NCI-H524 treated with DMSO at 0.1 percent for 48 hours (cell line): ENCODE results near the gene SRPRB.

ENCODE experiments used
- DNase-seq: peaks from one replicate; lab custom pipeline; 2025; lab: John Stamatoyannopoulos, UW

SRPRB gene

DNA sequence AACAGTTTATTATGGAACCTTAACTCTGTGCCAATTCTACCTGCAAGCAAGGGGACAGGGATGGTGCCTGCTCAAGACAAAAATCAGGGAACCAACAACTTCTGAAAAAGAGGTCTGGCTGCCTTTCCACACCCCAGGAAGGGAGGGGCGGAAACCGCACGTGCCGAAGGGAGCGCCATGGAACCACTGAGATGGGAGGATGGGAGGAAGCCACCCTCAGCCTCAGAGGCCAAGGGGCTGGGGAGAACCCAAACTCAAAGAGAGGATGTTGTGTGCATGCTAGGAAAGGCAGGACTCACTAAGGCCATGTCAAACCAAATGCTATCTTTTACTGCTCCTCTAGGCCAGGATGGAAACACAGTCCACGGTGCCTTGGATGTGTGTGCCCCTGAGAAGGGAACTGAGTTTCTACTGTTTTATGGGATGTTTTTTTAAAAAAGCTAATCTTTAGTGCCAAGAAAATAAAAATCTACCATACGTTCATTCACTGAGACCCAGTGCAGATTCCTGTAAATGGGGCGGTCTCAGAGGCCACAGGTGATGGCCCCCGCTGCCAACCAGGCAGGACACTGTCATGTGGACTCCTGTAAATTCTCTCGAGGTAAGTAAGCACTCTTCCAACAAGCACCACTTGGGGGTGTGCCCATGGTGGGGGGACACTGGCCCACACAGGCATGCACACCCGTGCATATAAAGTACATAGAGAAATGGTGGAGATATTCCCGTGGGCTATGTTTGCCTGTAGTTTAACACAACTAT lies 20.5 kb downstream of the SRPRB start:
- DNase-seq = no peak

DNA sequence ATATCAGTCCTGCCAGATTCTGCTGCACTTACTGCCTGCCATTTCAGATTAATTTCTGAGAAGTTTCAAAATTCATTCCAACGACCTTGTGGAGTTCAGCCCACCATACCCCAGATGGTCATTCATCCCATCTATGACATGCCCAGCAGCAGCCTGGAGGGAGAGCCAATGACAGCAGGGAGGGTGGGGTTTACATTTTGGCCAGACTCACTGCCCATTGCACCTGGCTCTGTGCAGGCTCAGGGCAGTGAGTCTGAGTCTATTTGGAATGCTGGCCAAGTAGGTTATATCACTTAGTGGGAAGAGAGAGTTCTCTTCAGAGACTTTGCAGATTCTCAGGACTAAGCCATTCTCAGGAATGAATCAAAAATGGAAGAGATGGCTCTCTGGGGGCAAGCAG lies 21.5 kb downstream of the SRPRB start:
- DNase-seq = no peak

DNA sequence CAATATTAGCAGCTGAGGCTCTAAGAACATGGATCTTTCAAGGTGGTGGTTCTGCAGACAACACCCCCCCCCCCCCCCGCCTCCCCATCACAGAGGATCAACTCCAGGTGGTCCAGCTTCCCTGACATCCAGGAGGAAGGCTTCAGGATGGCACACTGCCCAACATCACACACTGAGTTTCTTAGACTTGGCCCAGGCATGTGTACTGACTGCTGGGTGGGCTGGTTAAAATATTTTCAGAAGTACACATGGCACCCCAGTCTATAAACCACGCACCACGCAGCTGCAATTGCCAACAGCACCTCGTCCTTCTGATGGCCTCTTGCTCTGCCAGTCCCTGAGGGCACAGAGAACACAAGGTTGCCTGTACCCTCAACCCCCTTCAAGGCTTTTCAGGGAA lies 22.1 kb downstream of the SRPRB start:
- DNase-seq = no peak

DNA sequence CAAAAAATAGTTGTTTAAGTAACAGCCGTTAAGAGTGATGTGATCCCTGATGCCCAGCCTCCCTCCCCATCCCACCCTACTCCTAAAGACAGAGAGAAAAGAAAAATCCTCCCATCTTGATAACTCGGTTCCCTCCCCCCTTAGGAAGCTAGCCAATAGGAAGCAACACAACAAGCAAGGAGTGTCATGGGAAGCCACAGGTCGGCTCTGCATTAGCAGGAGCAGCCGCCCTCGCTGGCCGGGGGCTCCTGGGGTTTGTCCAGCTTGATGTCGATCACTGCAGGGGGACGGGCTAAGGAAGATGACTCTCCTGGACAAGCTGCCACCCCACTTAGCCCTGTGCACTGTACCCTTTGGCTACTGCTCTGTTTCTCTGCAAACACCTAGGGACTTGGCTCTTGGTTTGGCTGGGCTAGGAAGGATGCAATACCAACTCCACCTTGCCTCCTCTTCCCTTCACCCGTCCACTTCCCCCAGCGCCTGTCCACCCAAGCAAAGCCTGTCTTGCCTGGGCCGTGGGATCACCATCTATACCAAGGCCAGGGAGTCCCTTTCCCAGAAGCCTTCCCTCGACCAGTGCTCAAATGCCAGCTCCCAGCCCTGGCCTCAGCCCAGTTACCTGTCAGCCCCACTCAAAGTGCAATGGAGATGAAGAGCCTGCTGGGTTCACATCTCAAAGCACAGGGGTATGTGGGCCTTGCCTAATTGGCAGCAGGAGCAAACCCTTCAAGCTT lies 23.1 kb downstream of the SRPRB start:
- no peak for DNase-seq

DNA sequence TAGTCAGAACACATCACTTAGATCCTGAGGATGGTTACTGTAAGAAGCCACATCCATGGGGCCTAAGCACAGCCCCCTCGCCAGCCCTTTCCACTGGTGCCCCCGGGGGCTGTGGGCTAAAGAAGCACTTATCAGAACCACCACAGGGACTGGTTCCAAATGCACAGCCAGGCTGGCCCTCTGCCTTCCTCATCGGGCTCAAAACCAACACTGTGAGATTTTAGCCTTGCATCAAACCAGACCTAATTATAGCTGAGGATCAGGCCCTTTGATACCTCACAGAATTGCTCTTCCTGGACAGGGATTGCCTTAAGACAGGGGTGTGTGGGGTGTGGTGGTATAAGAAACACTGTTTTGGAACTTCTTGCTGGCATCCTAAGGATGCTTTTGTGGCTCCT lies 23.7 kb downstream of the SRPRB start:
- DNase-seq = no peak

DNA sequence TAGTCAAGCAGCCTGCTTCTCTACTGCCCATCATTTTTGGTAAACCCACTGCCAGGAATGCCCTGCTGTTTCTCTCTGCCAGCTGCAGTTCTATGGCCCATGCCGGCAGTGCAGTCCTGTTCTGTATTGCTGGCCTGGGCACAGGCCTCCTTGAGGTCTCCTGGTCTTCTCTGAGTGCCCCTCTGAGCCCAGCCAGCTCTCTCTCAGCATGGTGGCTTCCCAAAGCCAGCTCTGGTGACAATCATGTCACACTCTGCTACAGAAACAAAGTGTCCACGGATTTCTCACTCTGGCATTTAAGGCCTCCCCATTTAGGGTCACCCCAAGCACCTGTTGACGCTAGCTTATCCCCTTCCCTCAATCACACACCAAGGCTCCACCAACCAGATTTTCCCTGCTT lies 24.5 kb downstream of the SRPRB start:
- DNase-seq = no peak

DNA sequence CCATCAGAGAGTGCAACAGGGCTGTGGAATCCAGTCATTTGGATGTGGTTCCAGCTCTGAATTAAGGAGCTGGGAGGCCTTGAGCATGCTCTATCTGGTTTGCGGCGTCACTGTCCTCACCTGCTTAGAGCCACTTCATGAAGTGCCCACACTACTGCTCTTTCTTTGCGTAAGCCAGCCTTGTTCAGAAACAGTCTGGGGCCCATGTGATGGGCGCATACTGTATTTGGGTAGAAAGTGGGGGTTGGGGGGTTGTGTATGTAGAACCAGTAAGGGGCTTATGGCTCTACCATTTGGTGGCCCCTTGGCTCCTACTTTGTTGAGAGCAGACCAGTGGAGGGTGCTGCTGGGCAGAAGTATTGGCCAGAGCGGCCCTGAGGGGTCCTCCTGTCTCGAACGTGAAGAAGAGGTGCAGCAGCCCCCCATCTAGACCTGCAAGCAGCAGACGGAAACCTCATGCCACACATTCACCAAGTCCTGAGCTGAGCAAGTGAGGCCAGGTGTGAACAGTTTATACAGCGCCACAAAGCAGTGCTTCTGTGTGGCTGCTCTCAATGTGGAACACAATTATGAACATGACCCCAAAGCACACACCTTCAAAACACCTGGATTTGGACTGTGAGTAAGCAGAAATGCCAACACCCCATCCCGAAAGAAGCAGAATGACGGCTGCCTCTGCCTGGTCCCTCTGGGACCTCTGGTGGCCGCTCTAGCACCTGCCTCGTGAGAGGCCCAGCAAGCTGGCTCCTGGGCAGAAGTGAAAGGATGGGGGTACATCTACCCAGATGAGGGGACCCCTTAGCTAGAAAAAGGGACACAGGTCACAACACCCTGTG lies 26.6 kb downstream of the SRPRB start:
- DNase-seq = no peak

DNA sequence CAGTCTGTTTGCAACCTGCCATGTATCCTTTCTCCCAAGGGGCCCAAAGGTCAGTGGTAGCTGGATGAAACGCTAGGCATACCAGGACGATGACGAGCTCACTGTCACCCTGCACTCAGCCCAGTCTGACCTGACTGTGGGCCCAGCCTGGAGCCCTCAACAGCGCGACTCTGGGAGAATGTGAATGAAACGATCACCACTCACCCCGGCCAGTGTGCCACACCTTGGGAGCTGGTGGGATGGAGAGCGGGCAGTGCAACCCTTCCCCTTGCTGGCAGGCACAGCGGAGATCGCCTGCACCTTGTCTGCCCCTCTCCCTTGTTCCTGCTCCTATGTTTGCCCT lies 27.2 kb downstream of the SRPRB start:
- no peak for DNase-seq

DNA sequence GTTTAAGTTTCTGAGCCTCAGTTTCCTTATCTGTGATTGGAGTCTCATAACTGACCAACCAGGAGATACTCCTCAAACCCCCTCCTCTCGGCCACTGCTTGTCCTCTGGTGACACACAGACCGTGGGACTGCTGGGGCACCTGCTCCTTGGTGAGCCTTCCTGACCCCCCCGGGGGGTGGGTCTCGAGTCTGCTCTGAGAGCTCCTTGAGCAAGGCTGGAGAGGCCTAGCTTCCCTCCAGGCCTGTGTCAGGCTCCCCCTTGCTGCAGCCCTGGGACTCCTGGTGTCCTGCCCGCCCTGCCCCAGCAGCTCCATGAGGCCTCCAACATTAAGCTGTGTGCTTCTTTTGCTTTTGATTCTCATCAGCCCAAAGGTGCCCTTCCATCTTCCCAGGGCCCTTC lies 27.7 kb downstream of the SRPRB start:
- DNase-seq = no peak

DNA sequence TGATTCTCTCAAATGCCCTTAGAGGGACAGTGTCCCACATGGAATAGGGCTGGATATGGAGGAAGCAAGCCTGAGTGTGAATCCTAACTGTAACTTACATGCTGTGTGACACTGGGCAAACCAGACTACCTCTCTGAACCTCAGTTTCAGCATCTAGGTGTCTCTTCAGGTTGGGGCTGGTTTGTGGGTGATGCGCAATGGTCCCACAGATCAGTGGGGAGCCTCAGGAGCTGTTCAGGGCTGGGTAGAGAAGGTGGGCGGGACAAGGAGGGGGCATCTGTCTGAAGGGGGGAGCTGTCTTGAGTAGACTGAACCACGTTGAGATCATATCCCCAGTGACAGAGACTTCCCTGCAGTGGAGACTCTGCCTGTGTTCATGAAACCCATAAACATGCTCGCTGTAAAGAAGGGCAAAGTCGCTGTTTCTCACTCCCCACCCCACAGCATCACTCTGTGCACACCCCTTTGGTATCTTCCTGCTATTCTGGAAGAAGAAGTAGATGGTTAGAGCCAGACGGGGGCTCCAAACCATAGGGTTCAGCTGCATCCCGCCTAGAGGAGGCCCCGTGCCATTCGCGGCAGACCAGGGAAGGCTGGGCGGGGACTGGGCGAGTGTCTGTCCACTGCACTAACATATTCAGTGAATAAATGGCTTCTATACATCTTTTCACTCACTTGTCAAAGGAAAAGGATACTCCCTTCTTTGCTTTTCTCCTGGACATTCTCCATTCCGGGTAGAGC lies 28.4 kb downstream of the SRPRB start:
- DNase-seq = no peak

DNA sequence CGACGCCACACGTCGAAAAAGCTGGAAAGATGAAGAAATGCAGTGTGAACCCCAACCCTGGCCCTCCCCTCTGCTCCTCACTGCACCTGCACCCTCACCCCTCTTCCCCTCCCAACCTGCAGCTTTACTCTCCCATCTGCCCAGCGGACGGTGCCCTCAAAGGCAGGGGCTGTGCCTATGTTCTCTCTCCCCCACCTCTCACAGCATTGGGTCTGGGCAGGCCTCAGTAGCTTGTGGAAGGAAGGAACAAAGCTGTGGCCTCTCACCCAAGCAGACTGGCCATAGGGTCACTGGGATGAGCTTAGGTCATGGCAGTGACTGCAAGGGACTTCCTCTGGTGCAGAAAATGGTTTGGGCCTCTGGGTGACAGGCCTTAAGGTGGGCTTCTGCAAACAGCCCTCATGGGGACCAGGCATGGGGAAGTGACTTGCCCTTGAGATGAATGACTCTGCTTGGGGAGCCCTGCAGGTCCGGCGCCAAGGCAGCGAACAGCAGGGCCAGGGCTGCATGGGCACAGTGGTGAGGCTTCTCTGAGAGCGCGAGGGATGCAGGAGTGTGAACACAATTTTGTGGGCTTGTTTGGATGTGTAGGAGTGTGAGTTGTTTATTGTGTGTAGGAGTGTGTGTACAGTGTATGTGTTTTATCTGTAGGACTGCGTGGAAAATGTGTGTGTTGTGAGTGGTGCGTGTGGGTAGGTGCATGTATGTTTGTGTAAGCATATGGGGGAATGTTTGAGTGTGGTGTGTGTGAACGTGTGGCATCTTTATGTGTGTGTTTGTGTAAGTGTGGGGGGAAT lies 29.2 kb downstream of the SRPRB start:
- no peak for DNase-seq

DNA sequence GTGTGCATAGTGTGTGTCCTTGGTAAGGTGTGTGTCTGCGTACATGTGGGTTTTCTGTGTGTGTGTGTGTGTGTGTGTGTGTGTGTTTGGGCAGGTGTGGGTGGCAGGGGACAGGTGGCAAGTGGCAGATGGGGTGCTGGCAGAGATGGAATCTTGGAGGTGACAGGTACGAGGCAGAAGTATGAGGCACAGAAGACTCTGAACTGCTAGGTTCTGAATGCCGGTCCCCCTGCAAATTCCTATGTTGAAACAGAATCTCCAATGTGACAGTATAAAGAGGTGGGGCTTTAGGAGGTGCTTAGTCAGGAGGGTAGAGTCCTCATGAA lies 29.8 kb downstream of the SRPRB start:
- no peak for DNase-seq

DNA sequence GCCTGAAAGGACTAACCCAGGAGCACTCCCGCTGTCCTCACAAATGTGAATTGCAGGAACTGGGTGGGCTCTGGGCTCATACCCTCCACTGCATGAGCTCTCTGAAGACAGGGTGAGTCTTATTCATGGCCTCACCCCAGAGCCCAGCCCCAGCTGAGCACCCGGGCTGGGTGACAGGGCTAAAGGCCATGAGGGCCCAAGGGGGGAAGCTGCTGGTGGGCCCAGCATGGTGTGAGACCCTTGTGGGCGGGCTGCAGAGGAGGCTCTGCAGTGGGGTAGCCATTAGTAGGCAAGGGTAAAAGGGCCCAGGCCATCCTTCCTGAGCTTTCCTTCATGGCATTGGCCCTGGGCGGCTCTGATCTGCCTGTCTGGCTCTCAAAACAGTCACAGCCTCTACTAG lies 30.3 kb downstream of the SRPRB start:
- DNase-seq = no peak

DNA sequence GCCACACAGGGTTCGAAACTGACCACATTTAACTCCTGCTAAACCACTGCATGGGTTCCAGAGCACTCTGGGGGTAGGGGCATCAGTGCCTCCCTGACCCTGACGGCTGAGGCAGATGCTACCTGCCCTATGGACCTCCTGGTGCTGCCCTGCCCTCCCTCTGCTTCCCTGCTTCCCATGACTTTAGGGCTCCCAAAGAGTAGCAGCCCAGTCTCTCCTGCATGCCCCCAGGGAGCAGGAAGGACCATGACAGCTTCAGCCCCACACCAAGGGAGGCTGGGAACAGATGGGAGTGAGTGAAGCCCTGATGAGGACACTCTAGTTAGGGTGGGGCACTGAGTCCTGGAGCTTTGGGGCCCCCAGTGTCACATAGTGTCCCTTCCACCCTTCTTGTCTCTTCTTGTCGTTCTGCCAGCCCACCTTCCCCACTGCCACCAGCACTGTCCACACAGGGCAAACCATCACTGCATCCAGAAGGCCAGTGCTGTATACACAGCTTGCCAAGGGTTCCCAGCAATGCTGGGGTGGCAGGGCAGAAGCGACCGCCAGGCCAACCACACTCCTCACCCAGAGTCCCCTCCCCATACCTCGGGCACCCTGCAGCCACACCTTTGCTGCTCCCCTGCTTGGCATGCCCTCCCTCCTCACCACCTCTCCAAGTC lies 31.0 kb downstream of the SRPRB start:
- DNase-seq = no peak

DNA sequence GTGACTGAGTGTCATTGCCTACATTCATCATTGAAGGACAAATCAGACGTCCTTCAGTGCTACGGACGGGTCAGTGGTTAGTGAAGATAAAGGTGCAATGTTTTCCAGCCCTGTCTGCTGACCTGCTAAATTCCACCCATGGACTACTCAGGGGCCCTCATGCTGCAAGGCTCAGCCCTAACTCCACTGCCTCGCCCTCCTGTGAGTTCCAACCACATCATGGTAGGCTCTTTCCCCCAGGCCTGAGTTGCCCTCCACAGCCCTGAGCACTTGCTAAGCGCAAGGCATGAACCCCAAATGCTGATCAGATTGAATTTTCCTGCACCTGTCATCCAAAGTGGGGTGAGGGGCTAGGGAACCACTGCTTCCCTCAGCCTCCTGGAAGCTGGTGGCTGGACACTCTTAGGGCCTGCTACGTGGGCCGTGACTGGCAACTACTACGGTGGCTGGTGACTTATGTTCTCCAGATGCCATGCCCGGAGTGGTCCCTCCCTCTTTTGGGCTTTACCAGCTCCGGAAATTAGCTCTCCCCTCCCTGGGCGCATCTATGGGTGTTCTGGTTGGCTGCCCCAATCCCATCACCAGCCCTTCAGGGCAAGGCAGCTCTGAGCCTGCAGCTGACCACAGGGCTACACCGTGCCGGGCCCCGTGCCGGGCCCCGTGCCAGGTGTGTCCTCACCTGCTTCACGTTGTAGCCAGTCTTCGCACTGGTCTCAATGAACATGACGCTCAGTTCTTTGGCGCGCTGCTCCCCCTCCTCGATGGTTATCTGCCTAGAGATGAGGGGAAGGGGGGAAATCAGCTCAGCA lies 32.1 kb downstream of the SRPRB start:
- DNase-seq = no peak

DNA sequence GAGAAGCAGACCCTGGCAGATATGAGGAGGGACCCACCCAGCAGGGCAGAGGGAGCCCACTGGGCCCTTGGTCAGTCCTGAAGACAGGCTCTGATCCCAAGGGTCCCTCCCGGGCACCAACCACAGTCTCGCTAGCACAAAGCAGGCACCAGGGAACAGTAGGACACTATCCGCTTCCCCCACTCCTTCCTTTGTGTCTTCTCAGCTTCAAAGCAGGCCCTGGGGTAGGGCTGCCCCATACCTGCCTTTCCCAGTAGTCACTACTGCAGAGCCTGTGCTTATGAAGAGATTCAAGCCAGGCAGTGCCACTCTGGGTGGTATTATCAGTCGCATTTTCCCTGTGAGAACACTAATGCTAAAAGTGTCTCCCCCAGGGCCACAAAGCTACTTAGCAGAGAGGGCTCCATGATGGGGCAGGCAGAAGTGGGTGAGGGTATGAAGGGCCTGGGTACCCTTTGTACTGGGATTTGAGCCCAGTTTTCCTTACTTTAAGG lies 32.7 kb downstream of the SRPRB start:
- DNase-seq = no peak

DNA sequence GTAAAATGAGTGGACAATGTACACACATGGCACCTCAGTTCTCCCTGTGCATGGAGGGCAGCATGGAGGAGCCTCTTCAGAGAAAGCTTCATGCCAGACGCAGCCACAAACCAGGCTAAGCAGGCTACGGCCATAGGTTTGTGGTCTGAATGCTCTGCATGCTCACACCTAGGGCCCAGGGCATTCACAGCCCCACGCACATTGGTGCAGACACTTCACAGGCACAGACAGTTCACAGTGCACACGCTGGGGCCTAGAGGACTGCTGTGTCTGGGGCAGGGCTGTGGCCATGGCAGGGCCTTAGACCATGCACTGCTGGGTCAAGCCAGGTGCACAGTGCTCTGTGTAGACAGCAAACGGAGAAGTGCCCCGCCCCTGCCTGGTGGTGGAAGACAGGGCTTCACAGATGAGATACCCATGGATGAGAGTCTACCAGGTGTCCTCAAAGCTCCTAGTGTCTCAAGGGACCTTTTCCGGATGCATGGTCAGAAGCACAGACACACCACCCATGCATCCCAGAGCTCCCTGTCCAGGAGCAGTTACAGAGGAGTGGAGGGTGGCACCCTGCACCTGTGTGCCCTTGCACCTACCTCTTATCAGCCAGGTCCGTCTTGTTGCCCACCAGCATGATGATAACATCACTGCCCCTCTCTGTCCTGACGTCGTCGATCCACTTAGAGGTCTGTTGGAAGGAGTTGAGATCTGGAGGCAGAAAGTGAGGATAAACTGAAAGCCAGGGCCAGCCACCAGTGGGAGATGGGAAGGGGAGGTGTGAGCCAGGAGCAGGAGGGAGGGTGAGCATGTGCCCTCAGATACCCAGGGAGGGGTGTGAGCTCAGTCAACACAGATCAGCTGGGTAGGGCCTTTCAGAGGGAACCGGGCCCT lies 33.5 kb downstream of the SRPRB start:
- no peak for DNase-seq

DNA sequence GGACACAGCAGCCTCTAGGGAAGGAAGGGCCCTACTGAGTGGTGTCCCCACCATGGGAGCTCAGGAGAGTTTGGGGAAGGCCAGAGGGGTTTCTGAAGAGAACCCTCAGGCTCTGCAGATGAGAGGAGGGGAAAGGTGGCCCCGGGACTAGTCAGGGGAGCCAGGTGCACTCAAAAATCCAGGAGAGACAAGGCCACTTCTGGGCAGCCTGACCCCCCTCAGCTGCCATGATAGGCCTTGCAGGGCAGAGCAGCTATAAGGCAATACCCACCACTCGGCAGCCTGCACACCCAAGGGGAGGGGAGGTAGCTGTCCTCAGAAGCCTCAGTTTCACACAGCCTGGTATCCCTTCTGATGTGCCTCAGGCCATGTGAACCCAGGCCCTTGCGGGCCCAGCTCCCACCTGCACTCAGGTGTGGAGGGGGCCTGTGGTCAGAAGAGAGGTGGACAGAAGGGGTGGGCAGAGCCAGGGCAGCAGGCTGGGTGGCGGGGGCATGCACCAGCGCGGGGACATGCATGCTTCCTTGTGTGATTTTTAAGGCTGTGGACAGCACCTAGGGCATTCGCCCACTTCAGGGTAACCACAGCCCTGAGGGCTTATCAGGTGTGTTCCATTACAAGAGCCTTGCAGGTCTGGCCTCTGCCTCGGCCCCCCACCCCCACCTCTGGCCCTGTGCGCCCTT lies 34.6 kb downstream of the SRPRB start:
- no peak for DNase-seq
